GM23338 (cell line): ENCODE results near the gene TMEM165. TPM values are rescaled to one million over a fixed set of nuclear protein-coding genes. Genes with fewer than 3 reads are reported as not detected.

Experiments used
- ATAC-seq: fragments of 200-7000 bp; cut with Tn5 transposase; 3 replicates; pipeline ENCODE4 v1.9.1; 2020
- DNase-seq: peaks from one replicate; pipeline ENCODE4 v3.0.0-alpha.2; 2015; ENCODE audit warnings: low spot score
- H2AFZ ChIP-seq: fragments of 200-600 bp; sonication (generic); 2 replicates; pipeline ENCODE4 v1.8.0; 2016; ENCODE audit warnings: antibody characterized with exemption, mild to moderate bottlenecking, moderate library complexity
- H3F3A ChIP-seq: fragments of 200-600 bp; sonication (generic); replicated peaks from 2 replicates; pipeline ENCODE4 v1.8.0; 2017; ENCODE audit warnings: antibody characterized with exemption, mixed run types, low read depth
- H3K27ac ChIP-seq: fragments of 200-600 bp; sonication (generic); 2 replicates; pipeline ENCODE4 v1.6.1; 2016; ENCODE audit warnings: low read depth
- H3K27me3 ChIP-seq: fragments of 200-600 bp; sonication (generic); 2 replicates; pipeline ENCODE4 v1.8.0; 2016; ENCODE audit warnings: mild to moderate bottlenecking, mixed run types, moderate library complexity; ENCODE audit not compliant: insufficient read depth
- H3K36me3 ChIP-seq: fragments of 200-600 bp; sonication (generic); 2 replicates; pipeline ENCODE4 v1.8.0; 2016; ENCODE audit warnings: mild to moderate bottlenecking; ENCODE audit not compliant: insufficient read depth
- H3K4me1 ChIP-seq: fragments of 200-600 bp; sonication (generic); 2 replicates; pipeline ENCODE4 v1.8.0; 2016; ENCODE audit warnings: mild to moderate bottlenecking, moderate library complexity; ENCODE audit not compliant: insufficient read depth
- H3K4me2 ChIP-seq: fragments of 200-600 bp; sonication (generic); 2 replicates; pipeline ENCODE4 v1.7.1; 2017; ENCODE audit warnings: mixed run types
- H3K4me3 ChIP-seq: fragments of 200-600 bp; sonication (generic); 2 replicates; pipeline ENCODE4 v1.6.1; 2016; ENCODE audit warnings: mixed run types
- H3K79me2 ChIP-seq: fragments of 200-600 bp; sonication (generic); replicated peaks from 2 replicates; pipeline ENCODE4 v1.8.0; 2017; ENCODE audit warnings: mild to moderate bottlenecking; ENCODE audit not compliant: insufficient read depth
- H3K9me2 ChIP-seq: fragments of 200-600 bp; sonication (generic); 2 replicates; pipeline ENCODE4 v1.8.0; 2017; ENCODE audit not compliant: insufficient read depth
- H4K20me1 ChIP-seq: fragments of 200-600 bp; sonication (generic); replicated peaks from 2 replicates; pipeline ENCODE4 v1.8.0; 2017; ENCODE audit warnings: mild to moderate bottlenecking; ENCODE audit not compliant: insufficient read depth
- H3K27ac Mint-ChIP-seq: 2 replicates; pipeline ENCODE4 v1.8.0; 2020; ENCODE audit warnings: inconsistent platforms, mild to moderate bottlenecking, moderate library complexity, mixed read lengths
- H3K27me3 Mint-ChIP-seq: 3 replicates; pipeline ENCODE4 v1.8.0; 2022; ENCODE audit warnings: low read depth, mild to moderate bottlenecking, moderate library complexity, mixed read lengths, inconsistent platforms; ENCODE audit not compliant: insufficient read depth, poor library complexity
- H3K36me3 Mint-ChIP-seq: 3 replicates; pipeline ENCODE4 v1.8.0; 2021; ENCODE audit warnings: low read depth, mild to moderate bottlenecking, inconsistent platforms, moderate library complexity, mixed read lengths
- H3K4me1 Mint-ChIP-seq: 3 replicates; pipeline ENCODE4 v1.8.0; 2020; ENCODE audit warnings: mild to moderate bottlenecking, inconsistent platforms, mixed read lengths
- H3K4me3 Mint-ChIP-seq: 3 replicates; pipeline ENCODE4 v1.8.0; 2021; ENCODE audit warnings: moderate library complexity, mild to moderate bottlenecking, inconsistent platforms, mixed read lengths
- H3K9me3 Mint-ChIP-seq: 3 replicates; pipeline ENCODE4 v1.8.0; 2020; ENCODE audit warnings: moderate library complexity, mild to moderate bottlenecking, inconsistent platforms, mixed read lengths
- CREB1 ChIP-seq: fragments of 250-450 bp; sonication (Bioruptor Pico); IDR thresholded peaks from 2 replicates; pipeline ENCODE4 v1.5.0; 2020; ENCODE audit warnings: low read depth, mild to moderate bottlenecking, moderate library complexity
- EZH2phosphoT487 ChIP-seq: fragments of 200-600 bp; sonication (generic); IDR thresholded peaks from one replicate; pipeline ENCODE4 v1.8.1; 2018; ENCODE audit warnings: antibody characterized with exemption; ENCODE audit not compliant: unreplicated experiment
- POLR2AphosphoS5 ChIP-seq: IDR thresholded peaks from 2 replicates; pipeline ENCODE4 v1.6.1; 2016; ENCODE audit warnings: antibody characterized with exemption, low read depth
- STAT1 ChIP-seq: IDR thresholded peaks from one replicate; pipeline ENCODE4 v1.6.1; 2016; ENCODE audit warnings: antibody characterized with exemption; ENCODE audit not compliant: unreplicated experiment
- ZNF114 ChIP-seq: fragments of 250-450 bp; sonication (Bioruptor Pico); IDR thresholded peaks from 2 replicates; pipeline ENCODE4 v1.5.0; 2020; ENCODE audit warnings: mild to moderate bottlenecking, moderate library complexity
- ZNF331 ChIP-seq: fragments of 250-450 bp; sonication (Bioruptor Pico); IDR thresholded peaks from 2 replicates; pipeline ENCODE4 v1.5.0; 2020; ENCODE audit warnings: low read depth, mild to moderate bottlenecking, moderate library complexity
- polyA plus RNA-seq: library from polyadenylated mRNA; unstranded; fragments of >200 nt; fragmentation: Nextera tagmentation; extraction: Ambion mirVana; gene quantifications from 2 replicates; pipeline ENCODE4 v1.2.1, GENCODE V29; 2016
- total RNA-seq: library from RNA; depleted of rRNA; stranded (reverse); fragments of >200 nt; shearing (Covaris generic); gene quantifications from 2 replicates; pipeline ENCODE4 v1.2.3, GENCODE V29; 2014
- TF ChIP-seq, protein P1 (sequence below): fragments of 250-450 bp; sonication (Bioruptor Pico); IDR thresholded peaks from 2 replicates; pipeline ENCODE4 v1.5.0; 2020; ENCODE audit warnings: mild to moderate bottlenecking, moderate library complexity
- TF ChIP-seq, protein P2 (sequence below): IDR thresholded peaks from 2 replicates; pipeline ENCODE4 v1.6.1; 2016; ENCODE audit warnings: antibody characterized with exemption
- TF ChIP-seq, protein P3 (sequence below): IDR thresholded peaks from one replicate; pipeline ENCODE4 v1.6.1; 2018; ENCODE audit warnings: antibody characterized with exemption; ENCODE audit not compliant: unreplicated experiment
- TF ChIP-seq, protein P4 (sequence below), 2 experiments: fragments of 200-600 bp in 1 of 2; sonication (generic) in 1 of 2; conservative IDR thresholded peaks; 2 replicates each; pipeline versions ENCODE4 v1.5.1 to v1.6.1; 2016 to 2017; ENCODE audit warnings: antibody characterized with exemption in 2 of 2, low read depth in 2 of 2, mild to moderate bottlenecking in 2 of 2, moderate library complexity in 1 of 2

Gene TMEM165
- total and polyA plus RNA-seq, 2 experiments from 2014 or later = 125 to 171 TPM

DNA sequence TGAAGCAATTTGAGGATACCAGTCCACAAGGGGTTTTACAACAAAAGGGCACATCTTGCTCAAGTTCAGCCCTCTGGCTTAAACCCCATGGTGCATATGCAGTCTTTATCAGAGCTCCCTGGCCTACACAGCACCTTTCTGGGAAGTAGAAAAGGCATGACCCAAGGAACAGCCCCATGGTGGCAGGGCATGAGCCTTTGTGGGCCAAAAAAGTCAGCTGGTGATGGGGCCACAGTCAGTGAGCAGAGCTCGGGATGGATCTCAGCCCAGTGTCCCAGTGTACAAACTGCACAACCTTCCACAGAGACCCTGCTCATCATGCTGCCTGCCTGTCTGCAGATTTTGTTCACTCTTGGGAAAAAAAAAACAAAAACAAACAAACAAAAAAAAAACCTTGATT is 22.3 kb upstream of the TMEM165 start:
- Histone ChIP-seq H3K27ac (no peak overlapping the region), H2AFZ (no peak overlapping the region), H3K27me3 (no peaks in the 10 kb centered on the region), H3K9me2 (no peaks in the 10 kb centered on the region), H4K20me1 (no peaks in the 10 kb centered on the region), H3K4me3 (no peak overlapping the region), H3K36me3 (no peaks in the 10 kb centered on the region), H3F3A (no peaks in the 10 kb centered on the region), H3K4me1 (no peaks in the 10 kb centered on the region), H3K4me2 (no peak overlapping the region), H3K79me2 (no peaks in the 10 kb centered on the region)
- peaks cover 15% of the 10 kb centered on the region for H3K36me3 Mint-ChIP-seq
- H3K27ac Mint-ChIP-seq = no peak overlapping the region
- H3K4me3 Mint-ChIP-seq = no peak overlapping the region
- TF ChIP-seq CREB1 (CRISPR knock-in tag) (no peak), ZNF114 (no peak), POLR2AphosphoS5 (no peak), EZH2phosphoT487 (no peak), STAT1 (no peak), ZNF331 (CRISPR knock-in tag) (no peak)
- TF ChIP-seq, protein P1, sequence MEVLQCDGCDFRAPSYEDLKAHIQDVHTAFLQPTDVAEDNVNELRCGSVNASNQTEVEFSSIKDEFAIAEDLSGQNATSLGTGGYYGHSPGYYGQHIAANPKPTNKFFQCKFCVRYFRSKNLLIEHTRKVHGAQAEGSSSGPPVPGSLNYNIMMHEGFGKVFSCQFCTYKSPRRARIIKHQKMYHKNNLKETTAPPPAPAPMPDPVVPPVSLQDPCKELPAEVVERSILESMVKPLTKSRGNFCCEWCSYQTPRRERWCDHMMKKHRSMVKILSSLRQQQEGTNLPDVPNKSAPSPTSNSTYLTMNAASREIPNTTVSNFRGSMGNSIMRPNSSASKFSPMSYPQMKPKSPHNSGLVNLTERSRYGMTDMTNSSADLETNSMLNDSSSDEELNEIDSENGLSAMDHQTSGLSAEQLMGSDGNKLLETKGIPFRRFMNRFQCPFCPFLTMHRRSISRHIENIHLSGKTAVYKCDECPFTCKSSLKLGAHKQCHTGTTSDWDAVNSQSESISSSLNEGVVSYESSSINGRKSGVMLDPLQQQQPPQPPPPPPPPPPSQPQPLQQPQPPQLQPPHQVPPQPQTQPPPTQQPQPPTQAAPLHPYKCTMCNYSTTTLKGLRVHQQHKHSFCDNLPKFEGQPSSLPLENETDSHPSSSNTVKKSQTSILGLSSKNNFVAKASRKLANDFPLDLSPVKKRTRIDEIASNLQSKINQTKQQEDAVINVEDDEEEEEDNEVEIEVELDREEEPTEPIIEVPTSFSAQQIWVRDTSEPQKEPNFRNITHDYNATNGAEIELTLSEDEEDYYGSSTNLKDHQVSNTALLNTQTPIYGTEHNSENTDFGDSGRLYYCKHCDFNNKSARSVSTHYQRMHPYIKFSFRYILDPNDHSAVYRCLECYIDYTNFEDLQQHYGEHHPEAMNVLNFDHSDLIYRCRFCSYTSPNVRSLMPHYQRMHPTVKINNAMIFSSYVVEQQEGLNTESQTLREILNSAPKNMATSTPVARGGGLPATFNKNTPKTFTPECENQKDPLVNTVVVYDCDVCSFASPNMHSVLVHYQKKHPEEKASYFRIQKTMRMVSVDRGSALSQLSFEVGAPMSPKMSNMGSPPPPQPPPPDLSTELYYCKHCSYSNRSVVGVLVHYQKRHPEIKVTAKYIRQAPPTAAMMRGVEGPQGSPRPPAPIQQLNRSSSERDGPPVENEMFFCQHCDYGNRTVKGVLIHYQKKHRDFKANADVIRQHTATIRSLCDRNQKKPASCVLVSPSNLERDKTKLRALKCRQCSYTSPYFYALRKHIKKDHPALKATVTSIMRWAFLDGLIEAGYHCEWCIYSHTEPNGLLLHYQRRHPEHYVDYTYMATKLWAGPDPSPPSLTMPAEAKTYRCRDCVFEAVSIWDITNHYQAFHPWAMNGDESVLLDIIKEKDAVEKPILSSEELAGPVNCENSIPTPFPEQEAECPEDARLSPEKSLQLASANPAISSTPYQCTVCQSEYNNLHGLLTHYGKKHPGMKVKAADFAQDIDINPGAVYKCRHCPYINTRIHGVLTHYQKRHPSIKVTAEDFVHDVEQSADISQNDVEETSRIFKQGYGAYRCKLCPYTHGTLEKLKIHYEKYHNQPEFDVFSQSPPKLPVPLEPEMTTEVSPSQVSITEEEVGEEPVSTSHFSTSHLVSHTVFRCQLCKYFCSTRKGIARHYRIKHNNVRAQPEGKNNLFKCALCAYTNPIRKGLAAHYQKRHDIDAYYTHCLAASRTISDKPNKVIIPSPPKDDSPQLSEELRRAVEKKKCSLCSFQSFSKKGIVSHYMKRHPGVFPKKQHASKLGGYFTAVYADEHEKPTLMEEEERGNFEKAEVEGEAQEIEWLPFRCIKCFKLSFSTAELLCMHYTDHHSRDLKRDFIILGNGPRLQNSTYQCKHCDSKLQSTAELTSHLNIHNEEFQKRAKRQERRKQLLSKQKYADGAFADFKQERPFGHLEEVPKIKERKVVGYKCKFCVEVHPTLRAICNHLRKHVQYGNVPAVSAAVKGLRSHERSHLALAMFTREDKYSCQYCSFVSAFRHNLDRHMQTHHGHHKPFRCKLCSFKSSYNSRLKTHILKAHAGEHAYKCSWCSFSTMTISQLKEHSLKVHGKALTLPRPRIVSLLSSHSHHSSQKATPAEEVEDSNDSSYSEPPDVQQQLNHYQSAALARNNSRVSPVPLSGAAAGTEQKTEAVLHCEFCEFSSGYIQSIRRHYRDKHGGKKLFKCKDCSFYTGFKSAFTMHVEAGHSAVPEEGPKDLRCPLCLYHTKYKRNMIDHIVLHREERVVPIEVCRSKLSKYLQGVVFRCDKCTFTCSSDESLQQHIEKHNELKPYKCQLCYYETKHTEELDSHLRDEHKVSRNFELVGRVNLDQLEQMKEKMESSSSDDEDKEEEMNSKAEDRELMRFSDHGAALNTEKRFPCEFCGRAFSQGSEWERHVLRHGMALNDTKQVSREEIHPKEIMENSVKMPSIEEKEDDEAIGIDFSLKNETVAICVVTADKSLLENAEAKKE (CRISPR knock-in tag) = no peak
- TF ChIP-seq, protein P2, sequence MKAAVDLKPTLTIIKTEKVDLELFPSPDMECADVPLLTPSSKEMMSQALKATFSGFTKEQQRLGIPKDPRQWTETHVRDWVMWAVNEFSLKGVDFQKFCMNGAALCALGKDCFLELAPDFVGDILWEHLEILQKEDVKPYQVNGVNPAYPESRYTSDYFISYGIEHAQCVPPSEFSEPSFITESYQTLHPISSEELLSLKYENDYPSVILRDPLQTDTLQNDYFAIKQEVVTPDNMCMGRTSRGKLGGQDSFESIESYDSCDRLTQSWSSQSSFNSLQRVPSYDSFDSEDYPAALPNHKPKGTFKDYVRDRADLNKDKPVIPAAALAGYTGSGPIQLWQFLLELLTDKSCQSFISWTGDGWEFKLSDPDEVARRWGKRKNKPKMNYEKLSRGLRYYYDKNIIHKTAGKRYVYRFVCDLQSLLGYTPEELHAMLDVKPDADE = no peak
- TF ChIP-seq, protein P3, sequence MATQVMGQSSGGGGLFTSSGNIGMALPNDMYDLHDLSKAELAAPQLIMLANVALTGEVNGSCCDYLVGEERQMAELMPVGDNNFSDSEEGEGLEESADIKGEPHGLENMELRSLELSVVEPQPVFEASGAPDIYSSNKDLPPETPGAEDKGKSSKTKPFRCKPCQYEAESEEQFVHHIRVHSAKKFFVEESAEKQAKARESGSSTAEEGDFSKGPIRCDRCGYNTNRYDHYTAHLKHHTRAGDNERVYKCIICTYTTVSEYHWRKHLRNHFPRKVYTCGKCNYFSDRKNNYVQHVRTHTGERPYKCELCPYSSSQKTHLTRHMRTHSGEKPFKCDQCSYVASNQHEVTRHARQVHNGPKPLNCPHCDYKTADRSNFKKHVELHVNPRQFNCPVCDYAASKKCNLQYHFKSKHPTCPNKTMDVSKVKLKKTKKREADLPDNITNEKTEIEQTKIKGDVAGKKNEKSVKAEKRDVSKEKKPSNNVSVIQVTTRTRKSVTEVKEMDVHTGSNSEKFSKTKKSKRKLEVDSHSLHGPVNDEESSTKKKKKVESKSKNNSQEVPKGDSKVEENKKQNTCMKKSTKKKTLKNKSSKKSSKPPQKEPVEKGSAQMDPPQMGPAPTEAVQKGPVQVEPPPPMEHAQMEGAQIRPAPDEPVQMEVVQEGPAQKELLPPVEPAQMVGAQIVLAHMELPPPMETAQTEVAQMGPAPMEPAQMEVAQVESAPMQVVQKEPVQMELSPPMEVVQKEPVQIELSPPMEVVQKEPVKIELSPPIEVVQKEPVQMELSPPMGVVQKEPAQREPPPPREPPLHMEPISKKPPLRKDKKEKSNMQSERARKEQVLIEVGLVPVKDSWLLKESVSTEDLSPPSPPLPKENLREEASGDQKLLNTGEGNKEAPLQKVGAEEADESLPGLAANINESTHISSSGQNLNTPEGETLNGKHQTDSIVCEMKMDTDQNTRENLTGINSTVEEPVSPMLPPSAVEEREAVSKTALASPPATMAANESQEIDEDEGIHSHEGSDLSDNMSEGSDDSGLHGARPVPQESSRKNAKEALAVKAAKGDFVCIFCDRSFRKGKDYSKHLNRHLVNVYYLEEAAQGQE = no peak
- TF ChIP-seq, protein P4, sequence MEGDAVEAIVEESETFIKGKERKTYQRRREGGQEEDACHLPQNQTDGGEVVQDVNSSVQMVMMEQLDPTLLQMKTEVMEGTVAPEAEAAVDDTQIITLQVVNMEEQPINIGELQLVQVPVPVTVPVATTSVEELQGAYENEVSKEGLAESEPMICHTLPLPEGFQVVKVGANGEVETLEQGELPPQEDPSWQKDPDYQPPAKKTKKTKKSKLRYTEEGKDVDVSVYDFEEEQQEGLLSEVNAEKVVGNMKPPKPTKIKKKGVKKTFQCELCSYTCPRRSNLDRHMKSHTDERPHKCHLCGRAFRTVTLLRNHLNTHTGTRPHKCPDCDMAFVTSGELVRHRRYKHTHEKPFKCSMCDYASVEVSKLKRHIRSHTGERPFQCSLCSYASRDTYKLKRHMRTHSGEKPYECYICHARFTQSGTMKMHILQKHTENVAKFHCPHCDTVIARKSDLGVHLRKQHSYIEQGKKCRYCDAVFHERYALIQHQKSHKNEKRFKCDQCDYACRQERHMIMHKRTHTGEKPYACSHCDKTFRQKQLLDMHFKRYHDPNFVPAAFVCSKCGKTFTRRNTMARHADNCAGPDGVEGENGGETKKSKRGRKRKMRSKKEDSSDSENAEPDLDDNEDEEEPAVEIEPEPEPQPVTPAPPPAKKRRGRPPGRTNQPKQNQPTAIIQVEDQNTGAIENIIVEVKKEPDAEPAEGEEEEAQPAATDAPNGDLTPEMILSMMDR (conservative IDR thresholded peaks at IDR 0.05; ENCODE audit: low read depth in 2 of 2) = no peak
- no peaks in the 10 kb centered on the region for H3K9me3 Mint-ChIP-seq
- peaks cover 3% of the 10 kb centered on the region for H3K27me3 Mint-ChIP-seq
- no peak for ATAC-seq
- H3K4me1 Mint-ChIP-seq = no peaks in the 10 kb centered on the region; the same call in 2 of the 3 replicates
- DNase-seq = no peak
